ENCODE data around the gene CA10. TPM values are rescaled to one million over a fixed set of nuclear protein-coding genes. Genes with fewer than 3 reads are reported as not detected.

Gene CA10
- total and polyA plus RNA-seq, 2 experiments from 2014 or later: 0.33 TPM; not detected in 1

- Histone ChIP-seq H3K27me3 (peaks cover 83% of the 10 kb centered on the region), H4K20me1 (ENCODE audit: insufficient read depth, poor library complexity, severe bottlenecking) (no peaks in the 10 kb centered on the region), H3K9me3 (ENCODE audit: low read depth) (no peaks in the 10 kb centered on the region), H3K4me1 (ENCODE audit: insufficient read depth) (no peaks in the 10 kb centered on the region), H3K4me2 (peak overlapping the region; percentile 87), H3K4me3 (no peak overlapping the region), H3K27ac (no peak overlapping the region), H3K36me3 (replicated peaks; ENCODE audit: insufficient read depth, low read depth) (no peaks in the 10 kb centered on the region), H3K9me2 (replicated peaks; ENCODE audit: insufficient read depth) (no peaks in the 10 kb centered on the region), H3K79me2 (no peaks in the 10 kb centered on the region), H2AFZ (peak overlapping the region; percentile 26)
- WGBS (ENCODE audit: low lambda C conversion rate, missing lambda C conversion rate): 8% methylated on average over 65 of the region's 68 CpGs
- peak; percentile 97 for TF ChIP-seq EZH2 (IDR thresholded peaks at IDR 0.05; ENCODE audit: borderline replicate concordance)
- TF ChIP-seq, protein P1, sequence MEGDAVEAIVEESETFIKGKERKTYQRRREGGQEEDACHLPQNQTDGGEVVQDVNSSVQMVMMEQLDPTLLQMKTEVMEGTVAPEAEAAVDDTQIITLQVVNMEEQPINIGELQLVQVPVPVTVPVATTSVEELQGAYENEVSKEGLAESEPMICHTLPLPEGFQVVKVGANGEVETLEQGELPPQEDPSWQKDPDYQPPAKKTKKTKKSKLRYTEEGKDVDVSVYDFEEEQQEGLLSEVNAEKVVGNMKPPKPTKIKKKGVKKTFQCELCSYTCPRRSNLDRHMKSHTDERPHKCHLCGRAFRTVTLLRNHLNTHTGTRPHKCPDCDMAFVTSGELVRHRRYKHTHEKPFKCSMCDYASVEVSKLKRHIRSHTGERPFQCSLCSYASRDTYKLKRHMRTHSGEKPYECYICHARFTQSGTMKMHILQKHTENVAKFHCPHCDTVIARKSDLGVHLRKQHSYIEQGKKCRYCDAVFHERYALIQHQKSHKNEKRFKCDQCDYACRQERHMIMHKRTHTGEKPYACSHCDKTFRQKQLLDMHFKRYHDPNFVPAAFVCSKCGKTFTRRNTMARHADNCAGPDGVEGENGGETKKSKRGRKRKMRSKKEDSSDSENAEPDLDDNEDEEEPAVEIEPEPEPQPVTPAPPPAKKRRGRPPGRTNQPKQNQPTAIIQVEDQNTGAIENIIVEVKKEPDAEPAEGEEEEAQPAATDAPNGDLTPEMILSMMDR (IDR thresholded peaks at IDR 0.05; ENCODE audit: poor library complexity): no peak
- no peak for DNase-seq (ENCODE audit: low spot score)
These were observed 688 bp downstream of the CA10 start for GRCh38 chr17:52157603-52158449.

- Histone ChIP-seq H3K27me3 (peaks cover 85% of the 10 kb centered on the region), H3K27ac (no peak overlapping the region), H2AFZ (peak overlapping the region; percentile 26), H3K36me3 (replicated peaks; ENCODE audit: insufficient read depth, low read depth) (no peaks in the 10 kb centered on the region), H3K4me1 (ENCODE audit: insufficient read depth) (no peaks in the 10 kb centered on the region), H3K79me2 (no peaks in the 10 kb centered on the region), H3K4me2 (peak overlapping the region; percentile 87), H3K4me3 (no peak overlapping the region), H3K9me2 (replicated peaks; ENCODE audit: insufficient read depth) (no peaks in the 10 kb centered on the region), H4K20me1 (ENCODE audit: insufficient read depth, poor library complexity, severe bottlenecking) (no peaks in the 10 kb centered on the region), H3K9me3 (ENCODE audit: low read depth) (no peaks in the 10 kb centered on the region)
- DNase-seq (ENCODE audit: low spot score): no peak
- 27% methylated on average over 14 of the region's 14 CpGs for WGBS (ENCODE audit: low lambda C conversion rate, missing lambda C conversion rate)
- TF ChIP-seq EZH2 (IDR thresholded peaks at IDR 0.05; ENCODE audit: borderline replicate concordance): no peak
- TF ChIP-seq EZH2phosphoT487 (IDR thresholded peaks at IDR 0.05; ENCODE audit: low read depth, severe bottlenecking, unreplicated experiment): no peak
- TF ChIP-seq, protein P1 (IDR thresholded peaks at IDR 0.05; ENCODE audit: poor library complexity): no peak
These were observed 1.6 kb downstream of the CA10 start for GRCh38 chr17:52156576-52157570.

GRCh38 chr17:52155301-52155700 lies 3.2 kb downstream of the CA10 start:
- TF ChIP-seq, protein P1 (IDR thresholded peaks at IDR 0.05; ENCODE audit: poor library complexity): no peak
- TF ChIP-seq EZH2 (IDR thresholded peaks at IDR 0.05; ENCODE audit: borderline replicate concordance): no peak
- no peak for TF ChIP-seq EZH2phosphoT487 (IDR thresholded peaks at IDR 0.05; ENCODE audit: low read depth, severe bottlenecking, unreplicated experiment)
- no peaks in the 10 kb centered on the region for H3K9me2 ChIP-seq (replicated peaks; ENCODE audit: insufficient read depth)
- no peaks in the 10 kb centered on the region for H3K4me1 ChIP-seq (ENCODE audit: insufficient read depth)
- peaks cover 75% of the 10 kb centered on the region for H3K27me3 ChIP-seq
- no peak overlapping the region for H3K4me2 ChIP-seq
- no peak overlapping the region for H2AFZ ChIP-seq
- DNase-seq (ENCODE audit: low spot score): no peak
- H4K20me1 ChIP-seq (ENCODE audit: insufficient read depth, poor library complexity, severe bottlenecking): no peaks in the 10 kb centered on the region
- no peaks in the 10 kb centered on the region for H3K36me3 ChIP-seq (replicated peaks; ENCODE audit: insufficient read depth, low read depth)
- H3K9me3 ChIP-seq (ENCODE audit: low read depth): no peaks in the 10 kb centered on the region
- H3K79me2 ChIP-seq: no peaks in the 10 kb centered on the region
- no peak overlapping the region for H3K27ac ChIP-seq
- H3K4me3 ChIP-seq: no peak overlapping the region
